ENCODE data around the gene NCBP3.

- TF ChIP-seq EZH2 (IDR thresholded peaks at IDR 0.05; ENCODE audit: borderline replicate concordance, low read depth, low read length, severe bottlenecking) = no peak
- no peak for TF ChIP-seq CTCF (IDR thresholded peaks at IDR 0.05; ENCODE audit: borderline replicate concordance, extremely low read depth, low read length, poor library complexity, severe bottlenecking)
Observed at GRCh38 chr17:3877220-3877619, 31.2 kb upstream of the NCBP3 start.

Data from DND-41 (cell line).